GM19468 (cell line): ENCODE measurements around the gene RBBP8NL.

Experiments used
- ATAC-seq: cut with Tn5 transposase; IDR thresholded peaks from one replicate; pipeline ENCODE4 v1.9.1; 2021; ENCODE audit warnings: mild to moderate bottlenecking, moderate library complexity, moderate number of reproducible peaks; ENCODE audit not compliant: unreplicated experiment; ENCODE audit errors: extremely low read depth

Gene RBBP8NL

DNA sequence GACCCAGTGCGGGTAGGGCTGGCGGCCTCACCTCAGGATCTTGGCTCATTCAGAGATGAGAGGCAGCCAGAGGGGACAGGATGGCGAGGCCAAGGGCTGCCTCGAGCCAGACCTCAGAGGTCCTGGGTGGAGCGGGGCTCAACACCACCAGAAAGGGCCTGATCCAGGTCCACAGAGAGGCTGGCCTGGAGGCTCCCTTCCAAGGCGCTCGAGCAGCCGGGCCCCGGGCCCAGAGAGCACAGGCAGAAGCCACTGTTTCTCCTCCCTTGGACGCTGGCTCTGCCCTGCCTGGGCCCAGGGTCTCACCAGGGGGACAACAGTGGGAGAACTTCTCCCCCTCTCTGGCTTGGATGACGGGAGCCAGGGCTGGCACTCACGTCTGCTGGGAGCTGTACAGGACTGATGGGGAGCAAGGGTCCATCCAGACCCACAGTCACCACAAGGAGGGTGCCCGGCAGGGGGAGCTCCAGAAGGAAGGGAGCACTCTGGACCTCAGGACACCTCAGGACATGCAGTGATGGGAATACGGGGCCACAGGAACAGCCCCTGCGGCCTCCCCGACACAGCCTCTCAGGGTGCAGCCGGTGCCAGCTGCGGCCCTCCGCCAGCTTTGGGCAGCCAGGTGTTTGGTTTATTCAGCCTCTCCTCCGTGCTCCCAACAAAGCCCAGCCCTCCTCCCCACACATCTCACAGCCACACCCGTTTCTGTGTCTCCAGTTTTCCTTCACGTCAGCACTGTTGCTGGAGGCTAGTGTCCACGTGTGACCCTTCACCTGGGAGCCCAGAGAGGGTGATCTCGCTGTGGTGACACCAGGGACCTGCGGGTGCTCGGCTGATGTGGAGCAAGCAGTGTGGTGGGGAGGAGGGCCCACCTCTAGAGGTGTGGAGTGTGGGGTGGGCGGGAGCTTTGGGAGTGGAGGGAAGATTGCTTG is 31.8 kb downstream of the RBBP8NL start:
- no peak for ATAC-seq

- no peak for ATAC-seq
Observed at GRCh38 chr20:62394248-62395245, 32.8 kb downstream of the RBBP8NL start.

- ATAC-seq: no peak
Observed at GRCh38 chr20:62393830-62394229, 33.5 kb downstream of the RBBP8NL start.

GRCh38 chr20:62393335-62393665 is 34.0 kb downstream of the RBBP8NL start:
- ATAC-seq: no peak

DNA sequence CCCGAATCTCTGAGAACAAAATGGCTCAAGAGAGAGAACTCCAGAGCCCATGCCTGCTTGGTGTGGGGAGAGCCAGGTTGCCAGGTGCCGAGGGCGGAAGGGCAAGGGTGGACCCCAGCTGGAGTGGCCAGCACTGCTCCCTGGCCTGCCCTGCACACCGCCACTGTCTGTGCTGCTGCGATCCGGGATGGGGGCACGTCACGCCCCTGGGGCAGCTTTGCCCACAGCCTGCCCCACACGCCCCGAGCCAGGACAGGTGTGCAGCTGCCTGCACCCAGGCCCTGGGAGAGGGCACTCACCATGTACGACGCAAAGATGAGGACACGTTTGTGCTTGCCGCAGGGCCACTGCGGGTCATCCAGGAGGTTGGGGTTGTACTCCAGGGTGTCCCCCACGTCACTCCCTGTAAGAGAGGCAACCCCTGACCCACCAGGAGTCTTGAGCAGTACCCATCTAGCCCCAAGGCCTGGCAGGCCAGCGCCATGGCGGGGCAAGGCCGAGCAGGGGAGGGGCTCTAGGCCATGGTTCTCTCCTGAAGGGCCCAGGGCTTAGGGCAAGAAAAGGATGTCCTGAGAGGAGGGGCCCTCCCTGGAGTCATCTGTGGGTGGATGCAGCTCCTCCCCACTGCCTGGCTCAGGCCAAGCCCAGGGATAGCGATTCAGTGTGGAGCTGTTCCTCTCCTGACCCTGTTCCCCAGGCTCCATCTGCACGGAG is 34.6 kb downstream of the RBBP8NL start:
- ATAC-seq: no peak

DNA sequence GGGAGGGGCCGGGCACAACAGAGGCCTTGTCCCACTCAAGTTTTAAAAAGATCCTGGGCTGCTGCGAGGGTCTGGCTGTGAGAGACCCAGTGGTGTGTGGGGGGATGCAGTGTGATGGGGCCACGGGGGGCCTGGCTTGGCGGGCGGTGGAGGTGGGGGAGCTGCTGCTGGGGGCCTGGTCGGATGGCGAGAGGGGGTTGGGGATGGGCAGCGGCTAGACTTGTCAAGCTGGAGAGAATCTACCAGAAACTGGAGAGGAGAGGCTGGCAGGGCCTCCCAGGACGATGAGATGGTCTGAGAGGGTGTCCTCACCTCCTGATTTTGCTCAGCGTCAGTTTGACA is 35.3 kb downstream of the RBBP8NL start:
- ATAC-seq: no peak

DNA sequence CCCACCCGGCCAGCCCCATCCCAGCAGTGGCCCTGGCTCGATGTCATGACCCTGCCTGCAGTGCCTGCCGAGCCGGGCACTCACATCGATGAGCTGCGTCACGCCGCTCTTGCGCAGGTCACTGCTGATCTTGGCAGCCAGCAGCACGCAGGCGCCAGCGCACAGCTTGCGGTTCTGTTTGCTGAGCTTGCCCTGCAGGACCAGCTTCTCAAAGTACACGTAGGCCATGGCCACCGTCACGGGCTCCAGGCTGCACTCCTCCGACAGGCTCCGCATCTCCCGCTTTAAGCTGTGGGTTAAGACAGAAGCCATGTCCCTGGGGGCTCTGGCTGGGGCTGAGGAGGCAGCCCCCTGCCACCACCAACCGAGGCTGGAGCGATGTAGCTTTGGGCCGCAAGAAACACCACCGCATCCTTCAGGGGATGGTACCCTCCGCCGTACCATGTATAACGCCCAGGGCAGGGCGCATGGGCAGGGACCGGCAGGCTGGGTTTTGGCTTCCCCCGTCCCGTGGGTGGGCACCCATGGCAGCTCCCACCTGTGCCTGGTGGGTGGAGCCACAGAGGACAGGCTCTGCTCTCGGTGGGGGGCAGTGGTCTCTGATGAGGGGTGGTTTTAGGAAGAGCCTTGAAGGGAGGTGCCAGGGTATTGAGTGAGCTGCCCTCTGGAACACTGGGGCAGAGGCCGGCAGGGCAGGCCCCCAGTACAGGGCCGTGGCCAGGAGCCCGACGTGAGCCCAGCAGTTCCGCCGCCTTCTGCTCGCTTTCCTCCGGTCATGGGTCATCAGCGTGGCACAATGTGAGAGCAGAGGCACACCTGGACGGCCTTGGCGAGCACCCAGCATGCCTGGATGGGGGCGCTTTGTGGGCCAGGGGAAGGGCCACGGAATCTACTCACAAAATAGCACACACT is 35.9 kb downstream of the RBBP8NL start:
- ATAC-seq: no peak

DNA sequence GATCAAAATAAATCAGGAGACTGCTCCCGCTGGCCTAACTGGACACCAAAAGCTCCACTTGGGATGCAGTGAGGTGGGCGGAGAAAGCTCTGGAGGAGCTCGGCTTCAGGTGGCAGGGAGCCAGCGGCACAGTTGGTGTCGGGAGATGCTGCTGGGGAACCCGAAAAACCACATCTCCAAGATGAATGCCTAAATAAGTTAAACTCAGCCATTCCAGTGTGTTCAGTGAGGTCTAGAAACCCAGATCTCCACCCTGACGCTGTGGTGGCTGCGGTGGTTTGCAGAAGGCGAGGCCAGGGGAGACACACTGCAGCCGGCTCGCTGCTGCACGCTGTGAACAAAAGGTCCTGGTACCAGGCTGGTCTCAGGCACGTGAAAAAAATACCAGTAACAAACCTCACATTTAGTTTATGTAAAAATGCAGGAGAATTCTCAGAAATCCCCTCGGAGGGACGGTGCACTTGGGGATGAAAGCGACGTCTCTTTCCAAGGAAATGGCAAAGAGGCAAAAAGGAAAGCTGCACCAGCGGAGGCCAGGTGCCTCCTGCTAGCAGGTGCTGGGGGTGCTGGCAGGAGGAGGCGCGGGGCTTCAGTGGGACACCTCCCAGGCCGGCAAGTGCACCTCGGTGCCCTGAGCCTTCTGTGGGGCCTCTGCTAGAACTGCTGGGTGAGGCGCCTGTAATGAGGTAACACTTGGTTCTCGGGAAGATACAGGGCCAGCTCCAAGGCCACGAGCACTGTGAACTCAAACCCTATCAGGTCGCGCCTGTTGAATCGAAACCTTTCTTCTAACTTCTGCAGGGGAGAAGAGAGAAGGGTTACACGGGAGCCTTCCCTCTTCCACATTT is 36.8 kb downstream of the RBBP8NL start:
- ATAC-seq: no peak

DNA sequence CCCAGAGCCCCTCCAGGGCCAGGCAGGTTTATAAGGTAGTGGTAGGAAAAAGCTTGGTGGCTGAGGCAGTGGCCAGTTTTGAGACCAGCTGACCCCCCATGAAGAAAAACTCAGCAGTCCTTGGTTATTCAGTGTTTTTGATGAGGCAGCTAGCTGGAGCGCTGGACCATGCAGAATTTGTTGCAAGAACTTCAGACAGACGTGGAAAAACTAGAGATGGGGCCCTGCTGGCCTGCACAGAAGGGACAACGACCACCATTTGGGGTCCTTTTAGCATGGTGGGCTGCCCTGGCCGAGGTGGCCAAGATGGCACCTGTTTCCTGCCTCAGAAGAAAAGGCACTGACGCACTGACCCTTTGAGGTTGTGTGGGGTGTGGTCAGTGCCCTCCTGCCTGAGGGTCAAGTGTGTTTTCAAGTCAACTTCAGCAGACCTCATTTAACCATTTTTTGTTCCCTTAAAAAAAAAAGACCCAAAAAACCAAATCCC is 37.7 kb downstream of the RBBP8NL start:
- ATAC-seq: no peak

DNA sequence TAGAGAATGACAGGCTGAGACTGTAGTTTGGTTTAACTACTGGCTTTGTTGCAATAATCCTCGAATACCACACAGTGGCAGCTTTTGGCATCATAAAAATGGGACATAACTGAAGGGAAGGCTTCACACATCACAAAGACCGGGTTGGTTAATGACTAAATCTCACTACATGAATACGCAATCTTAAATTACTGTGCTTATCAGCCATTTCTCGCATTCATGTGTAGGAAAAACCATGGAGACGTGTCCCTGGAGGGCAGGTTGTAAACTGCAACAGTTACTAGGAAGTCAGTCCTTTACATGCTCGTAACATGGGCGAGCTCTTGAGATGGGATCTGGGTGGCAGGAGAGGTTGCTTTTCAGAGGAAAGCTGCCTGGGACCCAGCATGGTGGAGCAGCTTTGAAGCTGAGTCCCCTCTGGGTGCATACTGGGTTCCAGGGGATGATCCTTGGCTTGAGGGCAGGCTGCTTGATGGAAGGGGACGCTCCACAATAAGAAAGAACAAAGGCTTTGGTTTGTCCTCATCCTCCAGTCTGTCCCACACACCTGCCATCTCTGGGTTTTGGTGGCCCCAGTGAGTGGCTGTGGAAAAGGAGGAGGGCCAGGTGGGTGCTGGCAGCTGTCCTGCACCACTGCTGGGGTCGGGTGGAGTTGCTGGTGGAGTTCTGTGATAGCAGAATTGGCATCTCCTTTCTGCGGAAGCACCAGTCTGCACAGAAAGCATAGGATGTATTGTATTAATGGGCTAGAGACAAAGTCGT is 38.3 kb downstream of the RBBP8NL start:
- no peak for ATAC-seq

DNA sequence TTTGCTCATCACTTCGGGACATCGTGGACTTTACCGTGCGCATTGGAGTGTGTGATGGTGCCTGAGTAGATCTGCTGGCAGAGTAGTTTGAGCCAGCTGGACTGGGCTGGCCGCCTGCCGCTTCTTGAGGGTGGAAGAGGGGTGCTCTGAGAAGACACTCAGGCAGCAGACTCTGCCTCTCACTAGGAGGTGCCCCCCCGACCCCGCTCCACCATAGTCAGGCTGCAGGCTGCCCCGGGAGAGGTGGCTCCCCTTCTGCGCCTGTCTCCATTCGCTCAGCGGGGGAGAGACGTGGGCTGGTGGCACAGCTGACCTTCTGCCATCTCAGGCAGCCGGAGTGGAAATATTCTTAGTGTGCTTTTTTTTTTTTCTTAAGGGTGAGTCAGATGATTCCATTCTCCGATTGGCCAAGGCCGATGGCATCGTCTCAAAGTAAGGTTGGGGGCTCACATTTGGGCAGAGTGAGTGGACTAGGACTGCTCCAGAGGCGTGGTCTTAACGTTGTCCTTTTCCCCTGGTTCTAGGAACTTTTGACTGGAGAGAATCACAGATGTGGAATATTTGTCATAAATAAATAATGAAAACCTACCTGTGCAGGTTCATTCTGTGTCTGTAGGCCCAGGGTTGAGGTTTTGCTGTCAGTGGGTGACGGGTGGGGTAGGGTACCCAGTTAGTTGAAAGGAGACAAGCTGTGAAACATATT is 39.3 kb downstream of the RBBP8NL start:
- ATAC-seq: no peak

GRCh38 chr20:62387219-62387913 is 40.0 kb downstream of the RBBP8NL start:
- ATAC-seq: no peak

GRCh38 chr20:62386383-62387218 is 40.7 kb downstream of the RBBP8NL start, which contains the start of gene RPS21:
RPS21 (plus strand) TSS chr20:62387103; CDS start chr20:62387339, 236 bp downstream.
- ATAC-seq: peak; percentile 64

DNA sequence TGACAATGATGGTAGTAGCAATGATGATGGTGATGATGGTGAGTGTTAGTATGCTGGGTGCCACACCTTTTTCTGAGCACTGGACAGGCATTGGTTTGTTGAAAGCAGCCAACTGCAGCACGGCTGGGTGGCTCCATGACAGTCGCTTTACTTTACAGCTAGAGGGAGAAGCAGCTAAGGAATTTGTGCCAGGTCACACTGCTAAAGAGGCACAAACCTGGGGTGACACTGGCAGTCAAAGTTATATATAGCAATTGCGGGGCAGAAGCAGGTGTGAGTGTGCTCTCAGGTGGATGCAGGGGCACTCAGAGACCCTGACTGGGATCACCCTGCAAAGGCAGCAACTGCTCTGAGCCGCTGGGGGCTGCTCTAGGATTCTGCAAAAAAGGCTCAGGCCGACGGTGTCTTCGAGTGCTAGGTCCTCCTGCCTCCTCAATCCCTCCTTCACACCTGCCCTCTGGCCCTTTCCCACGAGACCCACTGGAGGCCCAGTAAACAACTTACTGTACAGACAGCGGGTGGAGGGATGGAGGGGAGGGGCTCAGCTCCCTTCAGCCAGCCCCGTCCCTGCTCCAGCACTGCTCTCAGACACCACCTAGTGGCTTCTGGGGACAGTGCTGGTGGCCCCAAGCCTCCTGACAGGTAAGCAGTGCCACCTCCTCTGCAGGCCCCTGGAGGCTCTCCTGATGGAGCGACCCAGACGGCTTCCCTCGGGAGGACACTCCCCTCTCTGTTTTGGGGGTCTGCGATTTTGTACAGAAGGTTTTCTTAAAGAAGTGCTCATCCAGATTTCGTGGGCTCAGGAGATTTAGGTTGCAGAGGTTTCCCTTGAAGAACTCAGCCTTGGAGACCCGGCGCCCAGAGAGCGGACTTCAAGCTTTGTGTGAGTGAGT is 44.8 kb downstream of the RBBP8NL start:
- ATAC-seq: no peak

GRCh38 chr20:62381842-62382241 is 45.5 kb downstream of the RBBP8NL start:
- ATAC-seq: no peak
